ENCODE results near the gene FOXI3.
"Not testable (repeated sequence)": the region's sequence is repeated elsewhere in the genome, so short reads cannot be mapped to it uniquely, and the experiment has no call there.

Gene FOXI3

DNA sequence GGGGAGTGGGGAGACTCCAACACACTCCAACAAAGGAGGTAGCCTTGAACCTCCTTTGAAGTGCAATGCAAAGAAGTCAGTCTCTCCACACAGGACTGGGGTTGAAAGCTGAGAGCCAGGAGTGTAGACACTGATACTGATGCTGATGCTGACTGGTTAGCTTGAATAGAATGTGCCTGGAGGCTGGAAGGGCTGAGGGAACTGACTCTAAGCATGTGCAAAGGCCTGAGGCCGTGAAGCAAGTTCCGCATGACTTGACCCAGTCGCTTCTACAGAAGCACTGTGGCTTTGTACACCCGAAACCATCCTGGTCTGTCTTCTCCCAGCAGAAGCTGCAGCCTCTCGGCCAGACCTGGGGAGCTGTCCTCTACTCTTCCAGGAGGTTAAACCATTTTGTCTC is 10.4 kb downstream of the FOXI3 start:
- Histone ChIP-seq H3K36me3 (ENCODE audit: control insufficient read depth, insufficient read depth, low read length) (no peaks in the 10 kb centered on the region), H3K27ac (ENCODE audit: low read depth, low read length, severe bottlenecking) (no peak overlapping the region), H3K4me1 (ENCODE audit: control insufficient read depth, insufficient read depth, low read length, poor library complexity, severe bottlenecking) (peaks cover 3% of the 10 kb centered on the region), H3K9me3 (ENCODE audit: control insufficient read depth, low read length) (no peaks in the 10 kb centered on the region), H3K4me3 (ENCODE audit: extremely low read depth, insufficient read depth, low read length, poor library complexity, severe bottlenecking) (no peak overlapping the region)
- 76 to 84% methylated on average over 4 to 5 of the region's 5 CpGs for WGBS, 2 experiments (ENCODE audit: insufficient coverage in 2 of 2)

DNA sequence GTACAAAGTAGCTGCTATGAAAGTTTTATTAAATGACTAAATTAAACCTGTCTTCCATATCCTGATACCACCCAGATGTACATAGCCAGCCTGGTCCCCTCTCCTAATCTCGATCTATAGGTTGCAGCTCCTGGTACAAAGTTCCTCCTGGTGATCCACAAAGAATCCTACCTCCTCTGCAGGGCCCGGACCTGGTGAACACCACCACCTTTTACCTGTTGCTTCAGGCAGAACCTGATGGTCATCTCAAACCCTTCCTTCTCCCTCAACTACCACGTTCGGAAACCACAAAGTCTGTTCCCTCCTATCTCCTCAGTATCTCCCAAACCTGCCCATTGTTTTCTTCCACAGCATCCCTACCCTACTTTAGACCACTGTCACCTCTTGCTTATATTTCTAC is 15.5 kb downstream of the FOXI3 start:
- no peaks in the 10 kb centered on the region for H3K4me1 ChIP-seq (ENCODE audit: control insufficient read depth, insufficient read depth, low read length, poor library complexity, severe bottlenecking)
- H3K36me3 ChIP-seq (ENCODE audit: control insufficient read depth, insufficient read depth, low read length): no peaks in the 10 kb centered on the region
- H3K9me3 ChIP-seq (ENCODE audit: control insufficient read depth, low read length): no peaks in the 10 kb centered on the region
- 84 to 95% methylated on average over 4 of the region's 4 CpGs for whole genome bisulfite sequencing, 2 experiments (ENCODE audit: insufficient coverage in 2 of 2)
- no peak overlapping the region for H3K4me3 ChIP-seq (ENCODE audit: extremely low read depth, insufficient read depth, low read length, poor library complexity, severe bottlenecking)
- no peak overlapping the region for H3K27ac ChIP-seq (ENCODE audit: low read depth, low read length, severe bottlenecking)

DNA sequence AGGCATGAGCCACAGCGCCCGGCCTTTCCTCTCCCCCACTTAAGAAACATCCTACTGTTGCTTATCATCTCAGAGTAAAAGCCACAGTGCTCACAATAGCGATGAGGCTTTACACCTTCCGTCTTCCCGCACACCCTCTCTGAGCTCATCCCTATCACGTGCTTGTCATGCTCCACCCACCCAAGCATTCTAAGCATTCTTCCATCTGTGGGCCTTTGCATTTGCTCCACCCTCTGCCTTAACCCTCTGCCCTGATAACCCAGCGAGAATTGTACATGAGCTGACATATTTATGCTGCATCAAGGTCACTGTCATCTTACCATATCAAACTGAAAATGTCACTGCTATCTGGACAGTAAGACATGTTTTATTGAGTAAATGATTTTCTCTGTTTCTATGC is 22.6 kb downstream of the FOXI3 start:
- H3K9me3 ChIP-seq (ENCODE audit: control insufficient read depth, low read length): no peaks in the 10 kb centered on the region
- H3K4me3 ChIP-seq (ENCODE audit: extremely low read depth, insufficient read depth, low read length, poor library complexity, severe bottlenecking): no peak overlapping the region
- H3K4me1 ChIP-seq (ENCODE audit: control insufficient read depth, insufficient read depth, low read length, poor library complexity, severe bottlenecking): no peaks in the 10 kb centered on the region
- no peak overlapping the region for H3K27ac ChIP-seq (ENCODE audit: low read depth, low read length, severe bottlenecking)
- WGBS, 2 experiments (ENCODE audit: insufficient coverage in 2 of 2): 72 to 75% methylated on average over 6 to 7 of the region's 7 CpGs
- no peaks in the 10 kb centered on the region for H3K36me3 ChIP-seq (ENCODE audit: control insufficient read depth, insufficient read depth, low read length)

DNA sequence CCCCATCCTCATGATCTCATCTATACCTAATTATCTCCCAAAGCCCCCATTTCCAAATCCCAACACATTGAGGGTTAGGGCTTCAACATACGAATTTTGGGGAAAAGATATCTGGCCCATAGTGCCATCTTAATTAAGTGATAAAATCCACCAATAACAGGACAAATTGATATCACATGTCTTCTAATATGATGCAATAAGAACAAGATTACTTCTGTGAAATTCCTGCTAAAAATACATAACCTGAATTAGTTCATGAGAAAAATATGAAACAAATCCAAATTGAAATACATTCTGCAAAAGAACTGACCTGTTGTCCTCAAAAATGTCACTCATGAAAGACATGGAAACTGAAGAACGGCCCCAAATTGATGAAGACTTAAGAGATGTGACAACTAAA is 28.8 kb downstream of the FOXI3 start:
- Histone ChIP-seq H3K4me3 (ENCODE audit: extremely low read depth, insufficient read depth, low read length, poor library complexity, severe bottlenecking) (no peak overlapping the region), H3K36me3 (ENCODE audit: control insufficient read depth, insufficient read depth, low read length) (no peaks in the 10 kb centered on the region), H3K4me1 (ENCODE audit: control insufficient read depth, insufficient read depth, low read length, poor library complexity, severe bottlenecking) (no peaks in the 10 kb centered on the region), H3K27ac (ENCODE audit: low read depth, low read length, severe bottlenecking) (no peak overlapping the region), H3K9me3 (ENCODE audit: control insufficient read depth, low read length) (no peaks in the 10 kb centered on the region)
- 78 to 83% methylated on average over 1 of the region's 2 CpGs for WGBS, 2 experiments (ENCODE audit: insufficient coverage in 2 of 2)

DNA sequence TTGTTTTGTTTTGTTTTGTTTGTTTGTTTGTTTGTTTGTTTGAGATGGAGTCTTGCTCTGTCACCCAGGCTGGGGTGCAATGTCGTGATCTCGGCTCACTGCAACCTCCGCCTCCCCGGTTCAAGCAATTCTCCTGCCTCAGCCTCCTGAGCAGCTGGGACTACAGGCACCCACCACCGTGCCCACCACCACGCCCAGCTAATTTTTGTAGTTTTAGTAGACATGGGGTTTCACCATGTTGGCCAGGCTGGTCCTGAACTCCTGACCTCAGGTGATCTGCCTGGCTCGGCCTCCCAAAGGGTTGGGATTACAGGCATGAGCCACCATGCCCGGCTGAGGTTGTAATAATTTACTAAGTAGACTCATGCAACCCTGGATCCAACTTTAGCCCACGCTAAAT is 33.4 kb downstream of the FOXI3 start:
- WGBS, 2 experiments (ENCODE audit: insufficient coverage in 2 of 2): 96 to 98% methylated on average over 4 to 5 of the region's 9 CpGs
- not testable (repeated sequence) for H3K4me1 ChIP-seq (ENCODE audit: control insufficient read depth, insufficient read depth, low read length, poor library complexity, severe bottlenecking); H3K4me3 ChIP-seq (ENCODE audit: extremely low read depth, insufficient read depth, low read length, poor library complexity, severe bottlenecking); H3K9me3 ChIP-seq (ENCODE audit: control insufficient read depth, low read length); H3K36me3 ChIP-seq (ENCODE audit: control insufficient read depth, insufficient read depth, low read length); H3K27ac ChIP-seq (ENCODE audit: low read depth, low read length, severe bottlenecking)

DNA sequence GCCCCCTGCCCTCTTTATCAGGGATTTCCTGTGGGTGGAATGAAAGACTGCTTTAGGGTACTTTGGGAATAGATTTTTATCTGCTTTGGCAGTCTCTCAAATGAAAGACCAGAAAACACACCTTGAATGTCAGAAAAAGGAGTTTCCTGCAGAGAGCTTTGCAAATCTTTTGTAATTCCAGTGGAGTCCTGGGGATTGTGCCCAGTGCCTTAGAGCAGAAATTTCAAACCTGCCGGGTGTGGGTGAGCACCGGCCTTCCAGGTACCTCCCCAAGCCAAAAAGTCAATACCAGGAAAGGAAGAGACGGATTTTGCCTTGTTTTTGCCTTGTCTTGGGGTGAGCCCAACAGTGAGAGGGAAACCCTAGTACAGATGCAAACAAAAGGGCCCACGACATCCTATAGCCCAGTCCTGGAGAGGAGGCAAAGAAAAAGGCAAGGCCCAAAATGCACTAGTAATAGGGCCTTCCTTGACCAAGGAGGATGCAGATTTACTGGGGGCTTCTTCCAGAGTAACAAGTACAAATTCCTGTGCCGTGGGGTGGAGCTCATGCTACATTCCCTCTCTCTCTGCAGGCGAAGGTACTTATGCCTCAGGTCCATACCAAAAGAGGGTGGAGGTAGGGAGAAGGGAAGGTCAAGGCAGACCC is 36.4 kb downstream of the FOXI3 start:
- Histone ChIP-seq H3K9me3 (ENCODE audit: control insufficient read depth, low read length) (no peaks in the 10 kb centered on the region), H3K4me3 (ENCODE audit: extremely low read depth, insufficient read depth, low read length, poor library complexity, severe bottlenecking) (no peak overlapping the region), H3K4me1 (ENCODE audit: control insufficient read depth, insufficient read depth, low read length, poor library complexity, severe bottlenecking) (peaks cover 5% of the 10 kb centered on the region), H3K27ac (ENCODE audit: low read depth, low read length, severe bottlenecking) (no peak overlapping the region), H3K36me3 (ENCODE audit: control insufficient read depth, insufficient read depth, low read length) (no peaks in the 10 kb centered on the region)
- 20 to 40% methylated on average over 1 to 2 of the region's 6 CpGs for WGBS, 2 experiments (ENCODE audit: insufficient coverage in 2 of 2)

- 82 to 100% methylated on average over 3 to 4 of the region's 5 CpGs for WGBS, 2 experiments (ENCODE audit: insufficient coverage in 2 of 2)
- H3K27ac ChIP-seq (ENCODE audit: low read depth, low read length, severe bottlenecking); H3K4me1 ChIP-seq (ENCODE audit: control insufficient read depth, insufficient read depth, low read length, poor library complexity, severe bottlenecking); H3K36me3 ChIP-seq (ENCODE audit: control insufficient read depth, insufficient read depth, low read length); H3K9me3 ChIP-seq (ENCODE audit: control insufficient read depth, low read length); H3K4me3 ChIP-seq (ENCODE audit: extremely low read depth, insufficient read depth, low read length, poor library complexity, severe bottlenecking): not testable (repeated sequence)
Measured at GRCh38 chr2:88408870-88409269, 43.6 kb downstream of the FOXI3 start.

DNA sequence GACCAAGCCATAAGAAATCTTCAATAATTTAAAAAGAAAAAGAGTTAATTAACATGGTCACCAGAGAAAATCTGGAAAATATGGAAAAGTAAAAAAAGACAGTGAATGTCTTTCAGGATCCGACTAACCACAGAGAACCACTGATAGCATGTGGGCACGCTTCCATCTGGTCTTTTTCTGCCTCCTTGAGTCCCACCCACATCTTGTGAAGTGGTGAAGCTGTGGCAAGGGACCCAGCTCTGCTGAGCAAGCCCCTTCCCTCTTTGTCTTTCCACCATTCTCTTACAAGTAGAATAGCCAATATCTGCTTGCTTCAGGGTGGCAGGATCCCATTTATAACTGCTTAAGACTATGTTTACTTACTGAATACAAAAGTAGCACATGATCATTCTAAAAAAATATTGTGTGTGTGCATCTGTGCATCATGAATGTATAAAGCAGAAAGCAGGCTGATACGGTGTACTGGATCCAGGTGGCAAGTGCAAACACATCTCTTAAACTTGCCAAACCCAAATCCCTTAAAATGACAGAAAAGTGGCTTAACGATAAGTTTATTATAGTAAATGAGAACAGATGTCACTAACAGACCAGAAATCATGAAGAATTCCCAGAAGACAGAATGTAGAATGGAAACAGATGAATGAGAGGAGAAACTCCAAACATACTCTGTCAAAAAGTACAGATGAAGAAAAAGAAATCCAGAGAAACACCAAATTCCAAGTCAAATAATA is 52.3 kb downstream of the FOXI3 start:
- Histone ChIP-seq H3K36me3 (ENCODE audit: control insufficient read depth, insufficient read depth, low read length) (no peaks in the 10 kb centered on the region), H3K4me1 (ENCODE audit: control insufficient read depth, insufficient read depth, low read length, poor library complexity, severe bottlenecking) (no peaks in the 10 kb centered on the region), H3K4me3 (ENCODE audit: extremely low read depth, insufficient read depth, low read length, poor library complexity, severe bottlenecking) (no peak overlapping the region), H3K9me3 (ENCODE audit: control insufficient read depth, low read length) (no peaks in the 10 kb centered on the region), H3K27ac (ENCODE audit: low read depth, low read length, severe bottlenecking) (no peak overlapping the region)
- 72 to 88% methylated on average over 2 of the region's 4 CpGs for WGBS, 2 experiments (ENCODE audit: insufficient coverage in 2 of 2)

DNA sequence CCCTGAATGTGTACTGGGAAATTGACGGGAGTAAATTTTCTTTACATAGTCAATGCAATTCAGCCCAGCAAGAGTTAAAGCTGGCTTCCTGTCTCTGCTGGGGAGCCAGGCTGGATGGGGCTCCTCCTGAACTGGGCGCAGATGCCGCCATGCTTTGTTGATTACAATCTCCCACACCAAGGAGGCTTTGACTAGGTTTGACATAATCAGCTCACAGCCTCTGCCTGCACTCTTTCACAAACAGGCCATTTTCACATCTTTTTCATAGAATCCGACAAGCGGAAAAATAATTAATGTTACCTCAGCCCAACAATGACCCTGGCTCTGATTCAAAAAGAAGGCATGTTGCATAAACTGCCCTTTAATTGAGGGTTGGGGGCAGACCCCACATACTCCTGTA is 54.3 kb downstream of the FOXI3 start:
- Histone ChIP-seq H3K4me1 (ENCODE audit: control insufficient read depth, insufficient read depth, low read length, poor library complexity, severe bottlenecking) (no peaks in the 10 kb centered on the region), H3K9me3 (ENCODE audit: control insufficient read depth, low read length) (no peaks in the 10 kb centered on the region), H3K36me3 (ENCODE audit: control insufficient read depth, insufficient read depth, low read length) (no peaks in the 10 kb centered on the region), H3K27ac (ENCODE audit: low read depth, low read length, severe bottlenecking) (no peak overlapping the region), H3K4me3 (ENCODE audit: extremely low read depth, insufficient read depth, low read length, poor library complexity, severe bottlenecking) (no peak overlapping the region)
- WGBS, 2 experiments (ENCODE audit: insufficient coverage in 2 of 2): 47 to 71% methylated on average over 2 to 4 of the region's 5 CpGs
